Measurements from ENCODE around the gene CIAO2A. TPM values are rescaled to one million over a fixed set of nuclear protein-coding genes. Genes with fewer than 3 reads are reported as not detected.

The CIAO2A gene
- total RNA-seq, 2 experiments from 2014 or later = 95.5 to 111 TPM

- intact Hi-C loops (cut with DNase I, micrococcal nuclease) = no loop called here
- H3K36me3 Mint-ChIP-seq (ENCODE audit: low read depth) = no peaks in the 10 kb centered on the region
- no peak overlapping the region for H3K27ac Mint-ChIP-seq
- ATAC-seq (no peak), DNase-seq (no peak)
- H3K27me3 Mint-ChIP-seq = no peaks in the 10 kb centered on the region
- ChIA-PET CTCF (no interaction called here), POLR2A (no interaction called here)
- no peaks in the 10 kb centered on the region for H3K9me3 Mint-ChIP-seq (ENCODE audit: low read depth)
- H3K4me1 Mint-ChIP-seq = no peaks in the 10 kb centered on the region
- H3K4me3 Mint-ChIP-seq = no peak overlapping the region
Measured at GRCh38 chr15:64037966-64038365, 55.7 kb downstream of the CIAO2A start.

GRCh38 chr15:64037116-64037515, 56.5 kb downstream of the CIAO2A start:
- H3K27ac Mint-ChIP-seq = no peak overlapping the region
- POLR2A ChIA-PET = no interaction called here
- intact Hi-C loops (cut with DNase I, micrococcal nuclease) = no loop called here

GRCh38 chr15:64035525-64035924, 58.1 kb downstream of the CIAO2A start:
- intact Hi-C loops (cut with DNase I, micrococcal nuclease) = no loop called here
- CTCF ChIA-PET = interaction anchor here (1.1 to 2.7 kb wide), 2 partner anchors 10 to 90 kb away, joined by 4 to 11 read pairs; partner anchors contain the start of gene DAPK2
- Mint-ChIP-seq H3K4me1 (peaks cover 5% of the 10 kb centered on the region), H3K9me3 (ENCODE audit: low read depth) (no peaks in the 10 kb centered on the region), H3K36me3 (ENCODE audit: low read depth) (no peaks in the 10 kb centered on the region), H3K4me3 (no peak overlapping the region), H3K27me3 (no peaks in the 10 kb centered on the region), H3K27ac (no peak overlapping the region)
- DNase-seq (no peak), ATAC-seq (no peak)
- POLR2A ChIA-PET = no interaction called here

More at GRCh38 chr15:64037116-64037515, 56.5 kb downstream of the CIAO2A start:
- Mint-ChIP-seq H3K9me3 (ENCODE audit: low read depth) (no peaks in the 10 kb centered on the region), H3K4me1 (peaks cover 2% of the 10 kb centered on the region), H3K27me3 (no peaks in the 10 kb centered on the region), H3K4me3 (no peak overlapping the region), H3K36me3 (ENCODE audit: low read depth) (no peaks in the 10 kb centered on the region)
- CTCF ChIA-PET = interaction anchor here (1.0 to 2.7 kb wide), 2 partner anchors 9 to 10 kb away, joined by 4 to 11 read pairs; partner anchors contain the start of gene DAPK2
- ATAC-seq (no peak), DNase-seq (no peak)

- Mint-ChIP-seq H3K36me3 (ENCODE audit: low read depth) (no peaks in the 10 kb centered on the region), H3K27me3 (no peaks in the 10 kb centered on the region), H3K4me3 (no peak overlapping the region), H3K4me1 (peaks cover 5% of the 10 kb centered on the region), H3K9me3 (ENCODE audit: low read depth) (no peaks in the 10 kb centered on the region), H3K27ac (no peak overlapping the region)
- no peak for DNase-seq
- no peak for ATAC-seq
- intact Hi-C loops (cut with DNase I, micrococcal nuclease) = no loop called here
- POLR2A ChIA-PET = interaction anchor here (0.7 kb wide), 1 partner anchor 202 kb away, joined by 3 read pairs; no protein-coding TSS in a partner anchor
- CTCF ChIA-PET = interaction anchor here (2.7 kb wide), 1 partner anchor 11 kb away, joined by 11 read pairs; the partner anchor contains the start of gene DAPK2
Measured at GRCh38 chr15:64034519-64034918, 59.1 kb downstream of the CIAO2A start.

GRCh38 chr15:64032329-64032728, 61.3 kb downstream of the CIAO2A start:
- CTCF ChIA-PET = no interaction called here
- no peak for DNase-seq
- Mint-ChIP-seq H3K4me1 (peaks cover 5% of the 10 kb centered on the region), H3K4me3 (no peak overlapping the region), H3K27me3 (no peaks in the 10 kb centered on the region), H3K27ac (no peak overlapping the region), H3K9me3 (ENCODE audit: low read depth) (no peaks in the 10 kb centered on the region), H3K36me3 (ENCODE audit: low read depth) (no peaks in the 10 kb centered on the region)
- POLR2A ChIA-PET = no interaction called here
- intact Hi-C loops (cut with DNase I, micrococcal nuclease) = no loop called here
- no peak for ATAC-seq

- Mint-ChIP-seq H3K9me3 (ENCODE audit: low read depth) (no peaks in the 10 kb centered on the region), H3K27me3 (no peaks in the 10 kb centered on the region), H3K4me3 (no peak overlapping the region), H3K4me1 (peaks cover 5% of the 10 kb centered on the region), H3K27ac (no peak overlapping the region), H3K36me3 (ENCODE audit: low read depth) (no peaks in the 10 kb centered on the region)
- ChIA-PET CTCF (interaction anchor here (0.6 to 2.1 kb wide), 3 partner anchors 126 to 360 kb away, joined by 3 to 7 read pairs (median 5); no protein-coding TSS in a partner anchor), POLR2A (no interaction called here)
- no peak for ATAC-seq
- no peak for DNase-seq
- intact Hi-C loops (cut with DNase I, micrococcal nuclease) = no loop called here
Measured at GRCh38 chr15:64030123-64030522, 63.5 kb downstream of the CIAO2A start.

GRCh38 chr15:64029633-64030032, 64.0 kb downstream of the CIAO2A start:
- H3K27ac Mint-ChIP-seq = no peak overlapping the region
- no peak overlapping the region for H3K4me3 Mint-ChIP-seq
- H3K36me3 Mint-ChIP-seq (ENCODE audit: low read depth) = no peaks in the 10 kb centered on the region
- no peaks in the 10 kb centered on the region for H3K27me3 Mint-ChIP-seq
- intact Hi-C loops (cut with DNase I, micrococcal nuclease) = no loop called here
- H3K9me3 Mint-ChIP-seq (ENCODE audit: low read depth) = no peaks in the 10 kb centered on the region
- DNase-seq (no peak), ATAC-seq (peak; percentile 36)
- ChIA-PET POLR2A (interaction anchor here (0.6 kb wide), 1 partner anchor 268 kb away, joined by 4 read pairs; no protein-coding TSS in a partner anchor), CTCF (interaction anchor here (1.3 to 2.1 kb wide), 2 partner anchors 125 to 277 kb away, joined by 5 to 7 read pairs; no protein-coding TSS in a partner anchor)
- H3K4me1 Mint-ChIP-seq = peaks cover 5% of the 10 kb centered on the region

GRCh38 chr15:64029110-64029509, 64.5 kb downstream of the CIAO2A start:
- POLR2A ChIA-PET = interaction anchor here (0.6 kb wide), 1 partner anchor 267 kb away, joined by 4 read pairs; no protein-coding TSS in a partner anchor

GRCh38 chr15:64026591-64026990, 67.0 kb downstream of the CIAO2A start:
- Mint-ChIP-seq H3K27me3 (no peaks in the 10 kb centered on the region), H3K4me1 (no peaks in the 10 kb centered on the region), H3K9me3 (ENCODE audit: low read depth) (no peaks in the 10 kb centered on the region), H3K27ac (no peak overlapping the region), H3K36me3 (ENCODE audit: low read depth) (no peaks in the 10 kb centered on the region), H3K4me3 (no peak overlapping the region)
- ChIA-PET CTCF (interaction anchor here (0.6 to 1.5 kb wide), 8 partner anchors 10 to 337 kb away, joined by 3 to 4 read pairs (median 3); no protein-coding TSS in a partner anchor), POLR2A (no interaction called here)
- ATAC-seq = no peak
- no peak for DNase-seq
- intact Hi-C loops (cut with DNase I, micrococcal nuclease) = no loop called here

More at GRCh38 chr15:64029110-64029509, 64.5 kb downstream of the CIAO2A start:
- no peak for ATAC-seq
- Mint-ChIP-seq H3K9me3 (ENCODE audit: low read depth) (no peaks in the 10 kb centered on the region), H3K27me3 (no peaks in the 10 kb centered on the region), H3K36me3 (ENCODE audit: low read depth) (no peaks in the 10 kb centered on the region), H3K27ac (no peak overlapping the region), H3K4me3 (no peak overlapping the region), H3K4me1 (peaks cover 5% of the 10 kb centered on the region)
- intact Hi-C loops (cut with DNase I, micrococcal nuclease) = no loop called here
- CTCF ChIA-PET = interaction anchor here (2.1 kb wide), 1 partner anchor 277 kb away, joined by 7 read pairs; no protein-coding TSS in a partner anchor
- no peak for DNase-seq

- Mint-ChIP-seq H3K9me3 (ENCODE audit: low read depth) (no peaks in the 10 kb centered on the region), H3K36me3 (ENCODE audit: low read depth) (no peaks in the 10 kb centered on the region), H3K4me3 (no peak overlapping the region), H3K27me3 (no peaks in the 10 kb centered on the region), H3K27ac (no peak overlapping the region), H3K4me1 (no peaks in the 10 kb centered on the region)
- CTCF ChIA-PET = interaction anchor here (0.8 kb wide), 1 partner anchor 20 kb away, joined by 3 read pairs; no protein-coding TSS in a partner anchor
- DNase-seq (no peak), ATAC-seq (no peak)
- intact Hi-C loops (cut with DNase I, micrococcal nuclease) = no loop called here
- POLR2A ChIA-PET = no interaction called here
Measured at GRCh38 chr15:64024172-64025050, 69.2 kb downstream of the CIAO2A start.

- Mint-ChIP-seq H3K27ac (no peak overlapping the region), H3K9me3 (ENCODE audit: low read depth) (no peaks in the 10 kb centered on the region), H3K27me3 (no peaks in the 10 kb centered on the region), H3K4me3 (no peak overlapping the region), H3K4me1 (no peaks in the 10 kb centered on the region), H3K36me3 (ENCODE audit: low read depth) (no peaks in the 10 kb centered on the region)
- intact Hi-C loops (cut with DNase I, micrococcal nuclease) = no loop called here
- ChIA-PET CTCF (interaction anchor here (0.7 kb wide), 2 partner anchors 40 to 89 kb away, joined by 3 read pairs; no protein-coding TSS in a partner anchor), POLR2A (no interaction called here)
- DNase-seq (no peak), ATAC-seq (no peak)
Measured at GRCh38 chr15:64023220-64023619, 70.4 kb downstream of the CIAO2A start.

Measured in activated CD4-positive, alpha-beta T cell treated with anti-CD3 and anti-CD28 coated beads for 36 hours (primary cell).